SK-N-DZ (cell line): ENCODE data around the gene MARS1.
"Not testable (repeated sequence)": the region's sequence is repeated elsewhere in the genome, so short reads cannot be mapped to it uniquely, and the experiment has no call there.

ENCODE experiments used
- DNase-seq: peaks from one replicate; pipeline ENCODE4 v3.0.0-alpha.2; 2015; ENCODE audit warnings: low spot score

MARS1 gene

DNA sequence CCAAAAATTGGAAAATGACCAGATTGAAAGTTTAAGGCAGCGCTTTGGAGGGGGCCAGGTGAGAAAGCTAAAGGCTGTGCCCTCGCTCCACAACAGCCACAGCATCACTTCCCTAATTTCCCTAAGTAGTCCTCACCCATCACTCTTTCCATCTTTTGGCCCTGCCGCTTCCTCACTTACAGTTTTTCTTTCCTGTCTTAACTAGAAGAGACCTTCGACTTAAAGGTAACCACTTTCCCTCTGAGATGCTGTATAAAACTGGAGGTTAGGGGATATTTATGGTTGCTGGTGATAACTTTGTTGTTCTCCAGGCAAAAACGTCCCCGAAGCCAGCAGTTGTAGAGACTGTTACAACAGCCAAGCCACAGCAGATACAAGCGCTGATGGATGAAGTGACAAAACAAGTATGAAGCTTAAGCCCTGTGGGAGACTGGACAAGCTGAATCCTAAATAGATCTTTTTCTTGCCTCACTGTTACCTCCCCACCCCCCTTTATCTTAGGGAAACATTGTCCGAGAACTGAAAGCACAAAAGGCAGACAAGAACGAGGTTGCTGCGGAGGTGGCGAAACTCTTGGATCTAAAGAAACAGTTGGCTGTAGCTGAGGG lies 28.2 kb downstream of the MARS1 start:
- DNase-seq, result no peak

- DNase-seq, result no peak
Measured at GRCh38 chr12:57516617-57517153, 28.8 kb downstream of the MARS1 start.

DNA sequence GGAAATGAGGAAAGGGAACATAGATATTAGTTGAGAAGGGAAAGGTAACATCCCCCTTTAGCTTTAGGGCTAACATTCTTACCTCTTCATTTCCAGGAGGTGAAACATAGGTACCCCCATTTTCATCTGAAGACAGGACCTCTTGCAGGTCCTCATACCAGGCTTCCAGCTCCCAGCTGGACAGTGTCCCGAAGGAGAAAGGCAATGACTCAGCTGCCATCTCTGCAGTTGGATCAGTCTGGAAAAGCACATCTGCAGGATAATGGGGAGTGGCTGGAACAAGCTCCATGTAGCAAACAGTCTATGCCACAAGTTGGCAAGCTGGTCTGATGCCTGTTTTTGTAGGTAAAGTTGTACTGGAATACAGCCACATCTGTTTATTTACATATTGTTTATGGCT lies 29.3 kb downstream of the MARS1 start:
- DNase-seq, result no peak

DNA sequence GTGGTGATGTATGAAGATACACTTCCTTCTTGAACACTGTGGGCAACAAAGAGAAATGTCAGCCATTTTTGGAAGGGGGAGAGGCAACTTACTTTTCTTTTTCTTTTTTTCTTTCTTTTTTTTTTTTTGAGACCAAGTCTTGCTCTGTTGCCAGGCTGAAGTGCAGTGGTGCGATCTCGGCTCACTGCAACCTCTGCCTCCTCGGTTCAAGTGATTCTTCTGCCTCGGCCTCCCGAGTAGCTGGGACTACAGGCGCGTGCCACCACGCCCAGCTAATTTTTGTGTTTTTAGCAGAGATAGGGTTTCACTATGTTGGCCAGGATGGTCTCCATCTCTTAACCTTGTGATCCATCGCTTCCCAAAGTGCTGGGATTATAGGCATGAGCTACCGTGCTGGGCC lies 29.9 kb downstream of the MARS1 start:
- not testable (repeated sequence) for DNase-seq

GRCh38 chr12:57518176-57518919 lies 30.5 kb downstream of the MARS1 start:
- no peak for DNase-seq

- no peak for DNase-seq
Measured at GRCh38 chr12:57518920-57519795, 31.3 kb downstream of the MARS1 start.

DNA sequence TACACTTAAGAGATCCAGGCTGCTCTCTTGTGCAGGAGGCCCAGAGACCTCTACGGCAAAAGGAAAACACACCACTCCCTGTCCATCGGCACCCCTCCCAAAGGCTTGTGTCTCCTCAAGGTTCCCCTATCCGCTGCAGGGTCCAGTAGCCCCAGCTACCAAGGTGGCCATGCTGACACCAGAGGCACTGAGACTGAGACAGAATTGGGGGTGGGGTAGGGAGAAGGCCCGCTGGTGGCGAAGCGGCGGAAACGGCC lies 31.9 kb downstream of the MARS1 start:
- peak; percentile 62 for DNase-seq

DNA sequence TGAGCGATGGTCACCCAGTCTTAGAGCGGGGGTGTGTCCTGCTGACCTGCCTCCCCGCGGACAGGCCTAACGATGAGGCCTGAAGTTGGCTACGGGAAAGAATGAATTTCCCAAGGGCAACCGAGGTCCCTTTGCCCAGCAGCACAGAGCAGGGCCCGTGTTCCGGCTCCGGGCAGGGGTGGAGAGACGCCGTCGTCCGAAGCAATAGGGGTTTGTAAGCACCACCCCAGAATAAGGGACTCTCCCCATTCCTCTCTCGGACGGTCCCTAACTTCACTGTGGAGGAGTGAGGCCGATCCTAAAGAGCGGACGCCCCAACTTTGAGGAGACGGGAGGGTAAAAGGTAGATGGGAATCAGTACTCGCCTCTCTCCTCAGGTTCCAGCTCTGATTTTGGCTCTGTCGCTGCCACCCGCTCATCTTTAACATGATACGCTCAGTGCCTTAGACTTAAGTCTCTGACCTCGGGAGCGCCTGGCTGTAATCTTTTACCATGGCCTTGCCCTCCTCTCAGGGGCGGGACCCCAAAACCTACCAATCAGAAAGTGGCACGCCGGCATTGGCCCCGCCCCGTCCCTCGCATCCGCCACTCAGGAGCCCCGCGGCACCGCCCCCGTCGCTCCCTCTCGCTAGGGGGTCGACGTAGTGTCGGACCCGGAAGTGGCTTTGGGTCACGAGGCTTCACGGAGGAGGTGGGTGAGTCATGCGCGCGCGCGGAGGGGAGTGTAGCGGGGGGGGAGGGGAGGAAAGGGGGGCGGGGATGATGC lies 32.4 kb downstream of the MARS1 start, which contains the start of gene DDIT3:
TSS of gene DDIT3 (minus strand) at position 462 of the 766 bp plus-strand sequence. CDS start 3,108 bp downstream, outside the sequence.
- peak; percentile 99 for DNase-seq

DNA sequence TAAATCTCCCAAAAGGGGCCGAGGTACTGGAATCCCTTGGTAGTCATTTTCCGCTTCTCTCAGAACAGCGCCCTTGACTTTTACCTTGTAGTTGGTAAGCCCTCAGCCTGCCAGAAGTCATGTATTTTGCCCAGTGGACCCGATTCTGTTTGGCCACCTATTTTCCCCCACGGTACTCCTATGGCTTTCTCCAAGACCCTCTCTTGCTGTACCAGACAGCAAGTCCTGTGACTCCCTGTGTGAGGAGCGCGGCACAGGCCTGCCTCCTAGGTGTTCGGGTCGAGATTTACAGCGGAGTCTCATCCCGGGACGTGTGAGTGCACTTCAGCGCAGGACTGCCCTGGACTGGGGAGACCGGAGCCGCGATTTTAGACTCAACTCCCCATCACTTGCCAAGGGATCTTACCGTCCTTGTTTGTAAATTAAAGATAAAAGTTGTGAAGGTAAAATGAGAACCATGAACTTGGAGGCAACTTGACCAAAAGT lies 33.7 kb downstream of the MARS1 start:
- peak; percentile 81 for DNase-seq

GRCh38 chr12:57522011-57522886 lies 34.4 kb downstream of the MARS1 start, which contains the start of gene MBD6:
TSS of gene MBD6 (plus strand) at chr12:57522824. CDS start at chr12:57524304, 1,480 bp downstream.
- DNase-seq, result peak; percentile 89

DNA sequence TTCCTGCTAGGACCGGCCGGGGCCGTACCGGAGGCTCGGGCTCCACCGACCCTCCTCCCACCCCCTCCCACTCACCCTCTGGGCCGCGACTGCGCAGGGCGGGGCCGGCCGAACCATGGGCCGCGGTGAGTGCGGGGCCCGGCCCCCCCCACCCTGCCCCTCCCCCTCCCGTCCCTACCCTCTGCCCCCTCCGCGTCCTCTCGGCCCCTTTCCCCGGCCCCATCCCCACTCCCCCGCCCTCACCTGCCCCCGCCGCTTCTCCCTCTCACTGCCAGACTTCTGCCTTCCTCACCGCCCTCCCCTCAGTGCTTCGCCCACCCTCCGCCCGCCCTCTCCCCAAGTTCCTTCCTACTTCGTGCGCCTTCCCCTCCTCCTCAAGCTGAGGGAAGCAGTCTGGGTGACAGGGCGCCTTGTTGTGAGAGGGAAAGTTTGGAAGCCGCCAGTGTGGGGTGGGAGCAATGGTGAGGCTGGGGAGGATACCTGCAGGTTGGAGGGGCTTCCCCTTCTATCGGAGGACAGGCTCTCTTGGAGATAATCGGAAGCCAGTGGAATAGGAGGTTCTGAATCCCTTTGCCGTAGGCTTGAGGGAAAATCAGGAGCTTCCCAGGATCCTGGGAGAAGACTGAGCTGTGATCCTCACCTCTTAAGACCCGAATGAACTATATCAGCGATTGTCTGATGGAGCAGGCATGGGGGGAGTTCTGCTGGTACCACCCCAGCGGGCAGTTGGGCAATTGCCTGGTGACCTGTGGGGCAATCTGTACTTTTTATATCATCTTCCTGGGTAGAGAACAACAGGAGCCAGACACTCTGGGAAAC lies 35.2 kb downstream of the MARS1 start:
- DNase-seq, result peak; percentile 62

DNA sequence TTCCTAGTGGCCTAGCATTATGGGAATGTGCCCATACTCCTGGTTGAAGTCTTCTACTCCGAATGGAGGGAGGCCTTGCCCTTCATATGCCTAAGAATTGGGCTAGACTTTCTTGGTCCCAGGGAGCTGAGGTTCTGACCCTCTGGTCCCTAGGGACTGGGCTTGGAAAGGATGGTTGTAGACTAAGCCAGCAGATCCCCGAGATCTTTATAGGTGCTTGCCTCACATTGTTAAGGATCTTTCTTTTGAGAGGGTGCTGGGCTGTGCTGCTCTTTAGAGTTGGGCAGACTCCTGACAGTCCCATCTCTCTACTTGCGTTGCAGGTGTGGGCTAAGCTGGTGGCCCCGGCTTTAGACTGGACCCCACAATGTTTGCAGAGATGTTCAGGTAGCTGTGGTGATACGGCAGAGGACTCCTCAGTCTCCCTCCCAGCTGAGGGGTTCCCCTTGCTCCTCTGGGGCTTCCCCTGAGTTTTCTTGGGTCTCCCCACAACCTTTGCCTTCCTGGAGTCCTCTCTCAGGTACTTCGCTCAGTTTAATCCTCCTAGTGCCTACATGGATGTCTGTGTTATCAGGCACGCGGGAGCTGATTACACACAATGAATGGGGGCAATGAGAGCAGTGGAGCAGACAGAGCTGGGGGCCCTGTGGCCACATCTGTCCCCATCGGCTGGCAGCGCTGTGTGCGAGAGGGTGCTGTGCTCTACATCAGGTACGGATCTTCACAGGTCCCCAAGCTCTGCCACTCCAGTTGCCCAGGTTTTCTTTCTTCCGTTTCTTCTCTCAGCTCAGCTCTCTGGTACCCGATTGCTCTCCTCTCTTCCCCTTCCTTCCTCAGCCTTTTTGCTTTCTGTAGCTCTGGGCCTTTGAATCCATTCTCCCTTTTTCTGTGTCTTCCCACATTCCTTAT lies 36.1 kb downstream of the MARS1 start:
- DNase-seq, result no peak

DNA sequence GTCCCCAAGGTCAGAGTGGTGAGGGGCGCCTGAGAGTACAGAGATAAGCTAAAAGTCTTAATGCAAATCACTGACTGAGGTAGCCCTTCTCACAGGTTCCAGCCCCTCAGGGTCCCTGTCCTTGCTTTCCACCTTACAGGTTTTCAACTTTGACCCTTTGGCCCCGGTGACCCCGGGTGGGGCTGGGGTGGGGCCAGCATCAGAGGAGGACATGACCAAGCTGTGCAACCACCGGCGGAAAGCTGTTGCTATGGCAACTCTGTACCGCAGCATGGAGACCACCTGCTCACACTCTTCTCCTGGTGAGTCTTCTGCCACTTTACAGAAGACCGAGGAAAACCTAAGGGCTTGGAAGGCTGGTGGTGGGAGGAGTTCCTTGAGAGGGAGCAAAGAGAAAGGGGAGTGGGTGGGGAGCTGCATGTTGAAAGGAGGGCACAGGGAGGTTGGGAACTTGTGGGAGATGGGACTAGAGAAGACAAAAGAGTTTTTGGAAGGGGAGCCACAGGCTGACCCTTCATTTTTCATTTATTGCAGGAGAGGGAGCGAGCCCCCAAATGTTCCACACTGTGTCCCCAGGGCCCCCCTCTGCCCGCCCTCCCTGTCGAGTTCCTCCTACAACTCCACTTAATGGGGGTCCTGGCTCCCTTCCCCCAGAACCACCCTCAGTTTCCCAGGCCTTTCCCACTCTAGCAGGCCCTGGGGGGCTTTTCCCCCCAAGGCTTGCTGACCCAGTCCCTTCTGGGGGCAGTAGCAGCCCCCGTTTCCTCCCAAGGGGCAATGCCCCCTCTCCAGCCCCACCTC lies 37.1 kb downstream of the MARS1 start:
- DNase-seq, result peak; percentile 48

DNA sequence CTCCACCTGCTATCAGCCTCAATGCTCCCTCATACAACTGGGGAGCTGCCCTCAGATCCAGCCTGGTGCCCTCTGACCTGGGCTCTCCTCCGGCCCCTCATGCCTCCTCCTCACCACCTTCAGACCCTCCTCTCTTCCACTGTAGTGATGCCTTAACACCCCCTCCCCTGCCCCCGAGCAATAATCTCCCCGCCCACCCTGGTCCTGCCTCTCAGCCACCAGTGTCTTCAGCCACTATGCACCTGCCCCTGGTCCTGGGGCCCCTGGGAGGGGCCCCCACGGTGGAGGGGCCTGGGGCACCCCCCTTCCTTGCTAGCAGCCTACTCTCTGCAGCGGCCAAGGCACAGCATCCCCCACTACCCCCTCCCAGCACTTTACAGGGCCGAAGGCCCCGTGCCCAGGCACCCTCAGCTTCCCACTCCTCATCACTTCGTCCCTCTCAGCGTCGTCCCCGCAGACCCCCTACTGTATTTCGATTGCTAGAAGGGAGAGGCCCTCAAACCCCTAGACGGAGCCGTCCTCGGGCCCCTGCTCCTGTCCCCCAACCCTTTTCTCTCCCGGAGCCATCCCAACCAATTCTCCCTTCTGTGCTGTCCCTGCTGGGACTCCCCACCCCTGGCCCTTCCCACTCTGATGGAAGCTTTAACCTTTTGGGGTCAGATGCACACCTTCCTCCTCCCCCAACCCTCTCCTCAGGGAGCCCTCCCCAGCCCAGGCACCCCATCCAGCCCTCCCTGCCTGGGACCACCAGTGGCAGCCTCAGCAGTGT lies 37.9 kb downstream of the MARS1 start:
- DNase-seq, result no peak

DNA sequence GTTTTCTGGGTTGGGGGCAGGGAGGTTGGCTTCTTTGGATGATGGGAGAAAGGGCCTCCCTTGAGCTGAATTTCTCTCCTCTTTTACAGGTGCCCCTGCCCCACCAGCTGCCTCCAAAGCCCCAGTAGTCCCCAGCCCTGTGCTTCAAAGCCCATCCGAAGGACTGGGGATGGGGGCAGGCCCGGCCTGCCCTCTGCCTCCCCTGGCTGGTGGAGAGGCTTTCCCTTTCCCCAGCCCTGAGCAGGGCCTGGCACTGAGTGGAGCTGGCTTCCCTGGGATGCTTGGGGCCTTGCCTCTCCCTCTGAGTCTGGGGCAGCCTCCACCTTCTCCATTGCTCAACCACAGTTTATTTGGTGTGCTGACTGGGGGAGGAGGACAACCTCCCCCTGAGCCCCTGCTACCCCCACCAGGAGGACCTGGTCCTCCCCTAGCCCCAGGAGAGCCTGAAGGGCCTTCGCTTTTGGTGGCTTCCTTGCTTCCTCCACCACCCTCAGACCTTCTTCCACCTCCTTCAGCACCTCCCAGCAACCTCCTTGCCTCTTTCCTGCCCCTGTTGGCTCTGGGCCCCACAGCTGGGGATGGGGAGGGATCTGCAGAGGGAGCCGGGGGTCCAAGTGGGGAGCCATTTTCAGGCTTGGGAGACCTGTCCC lies 38.7 kb downstream of the MARS1 start:
- no peak for DNase-seq

DNA sequence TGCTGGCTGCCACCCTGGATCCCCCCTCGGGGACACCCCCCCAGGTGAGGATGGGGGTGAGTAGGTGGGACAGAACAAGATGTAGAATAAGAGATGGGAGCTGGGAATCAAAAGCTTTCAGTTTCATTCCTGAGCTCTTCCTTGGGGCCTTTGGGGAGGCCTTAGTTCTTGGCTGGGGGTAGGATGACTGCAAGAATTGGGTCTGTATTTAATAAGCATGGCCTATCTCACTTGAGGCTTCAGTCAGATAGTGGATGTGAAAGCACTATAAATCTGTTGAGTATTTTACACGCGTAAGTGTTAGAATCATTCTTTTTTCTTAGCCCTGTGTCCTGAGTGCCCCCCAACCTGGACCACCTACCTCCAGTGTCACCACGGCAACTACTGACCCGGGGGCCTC lies 39.3 kb downstream of the MARS1 start:
- DNase-seq, result no peak
